Iris pigment epithelial cell (primary cell): Measurements from ENCODE around the gene ELAVL2.

Experiments
- DNase-seq: peaks from one replicate; pipeline ENCODE4 v3.0.0-alpha.2; 2011; ENCODE audit warnings: low read depth

The ELAVL2 gene

GRCh38 chr9:23659346-23660006 is 166.6 kb downstream of the ELAVL2 start:
- no peak for DNase-seq

GRCh38 chr9:23658376-23659258 is 167.4 kb downstream of the ELAVL2 start:
- DNase-seq = no peak

GRCh38 chr9:23651051-23651450 is 175.0 kb downstream of the ELAVL2 start:
- DNase-seq = no peak

GRCh38 chr9:23648651-23649050 is 177.4 kb downstream of the ELAVL2 start:
- DNase-seq = no peak

- no peak for DNase-seq
Observed at GRCh38 chr9:23644896-23645295, 181.1 kb downstream of the ELAVL2 start.

- DNase-seq = no peak
Observed at GRCh38 chr9:23644326-23644725, 181.7 kb downstream of the ELAVL2 start.

GRCh38 chr9:23643656-23644258 is 182.3 kb downstream of the ELAVL2 start:
- peak; percentile 9 for DNase-seq
